Renal cortex interstitium (tissue), 11 donors: ENCODE data around the gene ATF3. TPM values are rescaled to one million over a fixed set of nuclear protein-coding genes. Genes with fewer than 3 reads are reported as not detected.

Experiments used
- DNase-seq, 11 donors: peaks; one replicate each; pipeline ENCODE4 v3.0.0-alpha.2; 2013; ENCODE audit warnings: low read depth in 9 of 11, low spot score in 4 of 11; ENCODE audit errors: extremely low read depth in 1 of 11
- polyA plus RNA-seq, 3 donors: library from polyadenylated mRNA; unstranded; fragments of 120-200 nt; gene quantifications; one replicate each; pipeline ENCODE4 v1.2.1, GENCODE V29; 2013; ENCODE audit not compliant: insufficient read length in 3 of 3

ATF3 gene
- polyA plus RNA-seq, 3 donors, result 13.2 to 33.4 (median 18.5) TPM

- no peak for DNase-seq
These were observed 24.9 kb upstream of the ATF3 start for GRCh38 chr1:212583643-212584042.

DNA sequence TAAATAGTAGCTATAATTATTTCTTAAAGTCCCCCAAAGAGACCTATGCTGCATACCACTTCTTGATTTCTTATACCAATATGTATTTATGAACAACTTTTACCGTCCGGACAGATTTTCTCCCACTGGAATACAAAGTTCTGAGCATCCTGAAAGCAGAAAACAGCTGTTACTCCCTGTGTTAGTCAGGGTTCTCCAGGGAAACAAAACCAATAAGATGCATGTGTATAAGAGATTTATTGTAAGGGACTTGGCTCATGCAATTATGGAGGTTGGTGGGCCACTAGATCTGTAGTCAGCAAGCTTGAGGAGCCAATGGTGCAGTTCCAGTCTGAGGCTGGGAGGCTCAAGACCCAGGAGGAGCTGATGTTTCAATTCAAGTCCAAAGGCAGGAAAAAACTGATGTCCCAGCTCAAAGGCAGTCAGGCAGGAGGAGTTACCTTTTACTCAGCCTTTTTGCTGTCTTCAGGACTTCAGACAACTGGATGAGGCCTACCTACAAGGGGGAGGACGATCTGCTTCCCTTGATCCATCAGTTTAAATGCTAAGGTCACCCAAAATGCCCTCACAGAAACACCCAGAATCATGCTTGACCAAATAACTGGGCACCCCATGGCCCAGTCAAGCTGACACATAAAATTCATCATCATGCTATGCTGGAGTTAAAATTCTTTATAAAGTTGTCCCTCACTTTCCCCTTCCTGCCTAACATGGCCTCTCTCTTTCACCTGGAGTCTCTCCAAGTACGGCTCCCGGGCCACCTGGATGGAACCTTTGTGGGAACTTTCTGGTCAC, 24.3 kb upstream of the ATF3 start:
- no peak for DNase-seq

DNA sequence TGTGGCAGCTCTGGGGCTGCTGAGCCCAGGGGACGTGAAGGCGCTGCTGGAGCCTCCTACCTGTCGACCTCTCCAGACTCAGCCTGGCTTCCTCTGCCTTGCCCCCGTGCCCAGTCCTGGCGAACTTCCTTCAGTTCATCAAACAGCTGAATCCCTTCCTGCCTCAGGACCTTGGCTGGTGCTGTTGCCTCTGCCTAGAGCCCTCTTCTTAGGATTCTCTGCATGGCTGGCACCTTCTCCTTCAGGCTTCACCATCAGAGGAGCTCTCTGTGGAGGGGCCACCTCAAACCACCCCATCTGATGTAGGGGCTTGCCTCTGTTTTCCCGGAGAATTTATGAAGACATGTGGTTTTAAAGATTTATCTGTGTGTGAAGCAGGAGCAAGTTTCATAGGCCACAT, 23.4 kb upstream of the ATF3 start:
- no peak for DNase-seq

DNA sequence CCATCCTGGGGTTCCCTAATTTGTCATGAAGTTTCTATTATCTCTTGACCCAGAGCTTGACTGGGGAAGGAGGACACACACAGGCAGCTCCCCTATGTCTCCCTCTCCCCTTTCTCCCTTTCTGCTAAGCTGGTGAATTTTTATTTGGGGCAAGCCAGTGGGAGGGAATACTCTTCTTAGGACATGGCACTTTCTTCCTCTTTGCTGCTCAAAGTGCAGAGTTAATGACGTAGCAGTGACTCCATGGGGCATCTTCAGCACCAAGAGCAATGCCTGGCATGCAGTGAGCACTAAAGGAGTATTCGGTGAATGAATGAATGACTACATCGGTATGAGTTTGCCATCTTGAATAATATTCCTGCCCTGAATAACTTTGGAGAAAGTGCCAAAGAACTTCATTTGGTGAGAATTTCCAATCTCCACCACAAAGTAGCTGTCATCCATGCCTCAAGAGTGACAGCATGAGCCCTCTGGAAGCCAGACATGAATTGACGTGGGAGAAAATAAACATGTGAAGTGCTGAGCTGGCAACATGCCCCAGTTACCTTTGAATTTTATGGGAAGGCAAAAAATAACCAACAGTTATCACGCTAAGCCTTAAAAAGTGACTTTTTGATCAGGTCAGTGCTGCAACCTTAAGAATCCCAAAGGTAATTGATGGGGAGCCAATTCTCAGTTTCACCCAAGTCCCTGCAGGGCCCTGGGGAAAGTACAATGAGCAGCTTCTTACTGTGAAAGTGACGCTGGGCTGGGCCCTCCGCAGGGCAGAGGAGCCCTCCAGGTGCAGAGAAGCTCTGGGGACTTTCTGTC, 22.1 kb upstream of the ATF3 start:
- DNase-seq, result no peak

DNA sequence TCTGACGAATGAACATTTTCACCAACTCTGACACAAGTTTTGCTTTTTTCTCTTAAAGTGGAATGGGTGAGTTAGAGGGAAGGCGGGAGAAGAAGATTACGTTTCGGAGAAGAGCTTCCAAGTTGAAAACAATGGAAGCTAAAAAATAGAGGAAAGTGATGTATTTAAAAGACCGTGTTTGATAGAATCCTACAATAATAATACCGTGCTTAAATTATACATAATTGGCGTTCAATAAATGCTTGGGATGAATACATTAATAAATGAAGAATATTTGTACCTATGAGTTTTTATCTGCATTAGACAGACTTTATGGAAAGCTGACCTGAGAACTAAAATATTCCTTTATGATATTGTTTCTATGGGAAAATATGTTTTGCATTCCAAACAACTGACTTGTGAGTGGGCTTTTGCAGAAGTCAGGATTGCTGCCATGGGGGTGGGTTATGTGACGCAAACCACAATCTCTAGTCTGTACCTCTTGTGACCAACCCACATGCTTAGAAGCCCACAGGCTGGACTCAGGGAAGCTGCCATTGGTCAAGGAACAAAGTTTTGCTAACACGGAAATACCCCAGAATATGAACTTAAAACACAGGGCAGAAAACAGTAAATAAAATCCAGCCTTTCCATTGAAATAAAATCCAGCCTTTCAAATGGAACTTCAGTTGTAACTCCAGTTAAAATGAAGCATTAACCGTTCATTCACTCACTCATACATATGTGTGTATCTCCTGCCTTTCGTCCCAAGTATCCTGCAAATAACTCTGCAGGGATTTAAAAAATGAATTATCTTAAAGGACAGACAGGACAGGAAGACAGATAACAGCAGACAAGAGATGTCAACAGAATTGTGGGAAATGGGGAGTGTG, 21.3 kb upstream of the ATF3 start:
- no peak for DNase-seq

DNA sequence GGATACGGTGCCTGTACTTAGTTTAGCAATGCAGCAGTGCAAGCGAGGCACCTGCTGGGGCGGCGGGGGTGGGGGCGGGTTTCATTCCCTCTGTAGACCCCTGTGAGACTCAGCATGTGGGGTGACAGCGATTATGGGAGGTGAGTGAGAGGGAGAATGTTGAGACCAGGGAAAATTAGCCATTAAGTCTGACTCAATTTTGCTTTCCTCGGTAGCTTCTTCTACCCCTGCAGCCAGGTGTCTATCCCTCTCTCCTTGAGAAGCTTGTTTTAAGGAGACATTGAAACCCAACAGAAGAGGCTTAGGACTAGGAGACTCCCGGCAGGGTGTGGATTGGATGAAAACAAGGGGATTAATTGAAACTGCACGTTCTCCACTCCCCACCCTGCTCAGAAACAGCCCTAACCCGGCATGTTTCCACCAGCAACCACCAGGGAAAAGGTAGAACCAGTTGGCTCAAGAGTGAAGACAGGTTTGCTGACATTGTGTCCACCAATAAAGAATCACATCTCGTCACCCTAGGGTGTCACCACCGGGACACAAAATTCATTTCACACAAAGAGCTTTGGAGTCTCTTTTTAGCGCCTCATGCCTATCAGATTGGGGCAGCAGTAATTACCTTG, 20.6 kb upstream of the ATF3 start:
- DNase-seq, result no peak

GRCh38 chr1:212589446-212589845, 19.1 kb upstream of the ATF3 start:
- no peak for DNase-seq

DNA sequence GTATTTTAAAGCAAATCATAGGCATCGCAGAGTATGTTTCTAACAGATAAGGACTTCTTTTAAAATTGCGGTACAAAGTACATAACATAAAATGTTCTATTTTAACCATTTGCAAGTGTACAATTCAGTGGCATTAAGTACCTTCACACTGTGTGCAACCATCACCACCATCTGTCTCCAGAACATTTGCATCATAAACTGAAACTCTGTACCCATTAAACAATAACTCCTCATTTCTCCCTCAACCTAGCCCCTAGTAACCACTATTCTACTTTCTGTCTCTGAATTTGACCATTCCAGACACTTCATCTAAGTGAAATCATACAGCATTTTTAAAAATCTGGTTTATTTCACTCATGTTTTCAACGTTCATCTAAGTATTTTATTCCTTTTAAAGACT, 16.6 kb upstream of the ATF3 start:
- no peak for DNase-seq

DNA sequence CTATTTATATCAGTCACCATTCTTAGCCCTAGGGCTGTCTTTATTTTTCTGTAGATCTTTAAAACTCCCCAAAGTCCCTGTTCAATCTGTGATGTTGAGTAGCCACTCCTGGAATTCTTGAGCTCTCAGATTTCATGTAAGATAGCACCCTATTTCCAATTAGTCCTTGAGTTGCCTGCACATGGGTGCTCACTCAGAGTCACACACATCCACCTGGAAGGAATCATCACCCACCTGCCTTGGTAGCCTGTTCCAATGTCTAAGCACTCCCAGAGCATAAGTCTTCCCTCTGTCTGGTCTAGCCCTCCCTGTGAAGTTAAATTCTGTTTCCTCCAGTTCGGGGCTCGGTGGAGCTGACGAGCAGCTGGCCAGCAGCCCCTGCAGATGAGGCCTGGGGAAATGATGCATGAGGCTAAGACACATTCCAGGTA, 14.7 kb upstream of the ATF3 start:
- peak in 1 of 11 donors; percentile 25 for DNase-seq

DNA sequence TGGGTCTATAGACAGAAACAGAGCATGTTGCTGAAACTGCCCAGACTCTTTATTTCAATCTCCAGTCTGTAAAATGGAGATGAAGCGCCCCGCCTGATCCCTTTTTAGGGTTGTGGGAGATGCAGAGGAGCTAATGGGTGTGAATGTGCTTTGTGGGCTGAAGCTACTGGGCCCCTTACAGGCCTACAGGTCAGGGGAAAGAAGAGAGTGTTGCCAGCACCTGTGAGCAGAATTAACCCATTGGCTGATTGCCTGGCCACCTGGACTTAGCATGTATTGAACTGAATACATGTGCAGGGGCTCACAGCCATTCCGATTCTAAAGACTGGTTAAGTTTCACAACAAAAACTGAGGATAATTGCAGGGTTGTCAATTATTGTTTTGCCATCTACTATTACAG, 13.9 kb upstream of the ATF3 start:
- DNase-seq, result no peak

DNA sequence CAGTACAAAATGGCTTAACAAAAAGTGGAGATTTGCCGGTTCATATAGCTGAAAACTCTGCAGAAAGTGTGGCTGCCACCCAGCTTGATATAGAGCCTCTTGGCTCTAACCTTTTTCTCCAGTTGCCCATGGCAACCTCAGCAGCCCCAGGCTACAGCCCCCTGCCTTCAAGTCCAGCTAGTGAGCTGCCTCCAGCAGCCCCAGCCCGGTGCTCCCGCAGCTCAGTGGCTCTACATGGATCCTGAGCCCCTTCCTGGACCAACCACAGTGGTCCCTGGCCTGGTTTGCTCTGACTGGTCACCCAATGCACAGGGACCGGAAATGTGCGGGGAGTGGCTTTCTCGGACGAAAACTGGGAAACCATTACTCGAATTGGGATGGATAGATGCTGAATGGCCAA, 13.3 kb upstream of the ATF3 start:
- no peak for DNase-seq

GRCh38 chr1:212595787-212596714, 12.5 kb upstream of the ATF3 start:
- peak in 4 of 11 donors; percentile 29 to 68 (median 52) for DNase-seq

DNA sequence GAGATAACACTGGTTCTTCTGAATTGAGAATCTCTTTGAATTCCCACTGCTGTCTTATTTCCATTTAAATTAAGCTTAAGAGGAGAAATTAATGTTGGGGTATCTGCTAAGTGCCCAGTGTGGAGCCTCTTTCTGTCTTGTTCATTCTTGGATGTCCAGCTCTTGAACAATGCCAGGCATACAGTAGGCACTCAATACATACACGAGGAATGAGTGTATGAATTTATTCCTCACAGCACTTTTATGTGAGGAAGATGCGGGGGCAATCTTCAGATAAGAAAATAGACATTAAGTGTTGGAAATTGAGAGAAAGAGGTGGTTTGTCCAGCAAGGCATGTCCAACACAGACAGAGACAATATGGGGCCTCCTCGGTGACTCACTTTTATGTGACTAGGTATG, 11.8 kb upstream of the ATF3 start:
- DNase-seq, result no peak

DNA sequence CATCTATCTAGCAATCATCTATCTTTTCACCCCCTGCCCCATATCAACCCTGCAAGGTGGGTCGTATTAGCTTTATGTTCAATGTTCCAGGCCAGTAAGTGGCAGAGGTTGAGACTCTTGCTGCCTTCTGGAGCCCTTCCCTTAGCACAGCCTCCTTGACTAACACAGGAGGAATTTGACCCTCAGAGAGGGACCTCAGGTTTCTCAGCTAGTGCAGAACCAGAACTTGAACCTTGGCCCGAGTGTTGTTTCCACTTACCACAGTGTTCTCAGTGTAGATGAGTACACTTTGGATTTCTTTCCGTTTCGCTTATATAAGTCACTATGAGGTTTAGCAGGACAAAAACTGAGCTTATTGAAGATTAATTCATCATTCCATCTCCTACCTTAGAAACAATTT, 11.1 kb upstream of the ATF3 start:
- no peak for DNase-seq

- DNase-seq, result no peak
These were observed 8.3 kb upstream of the ATF3 start for GRCh38 chr1:212600071-212600915.

- DNase-seq, result no peak
These were observed 7.6 kb upstream of the ATF3 start for GRCh38 chr1:212600980-212601379.

GRCh38 chr1:212601524-212601923, 7.0 kb upstream of the ATF3 start:
- DNase-seq, result no peak
